Measurements from ENCODE around the gene CD3G.
"Not testable (repeated sequence)": the region's sequence is repeated elsewhere in the genome, so short reads cannot be mapped to it uniquely, and the experiment has no call there.

The CD3G gene

GRCh38 chr11:118306556-118306955 is 37.6 kb upstream of the CD3G start:
- H3K27ac ChIP-seq = no peak overlapping the region
- TF ChIP-seq ZFX (IDR thresholded peaks at IDR 0.05) (no peak), CTCF (conservative IDR thresholded peaks at IDR 0.05) (no peak)

- not testable (repeated sequence) for H3K27ac ChIP-seq
These were observed 35.1 kb upstream of the CD3G start for GRCh38 chr11:118308995-118309528.

- H3K27ac ChIP-seq = no peak overlapping the region
- TF ChIP-seq CTCF (conservative IDR thresholded peaks at IDR 0.05) = no peak
- no peak for TF ChIP-seq ZFX (IDR thresholded peaks at IDR 0.05)
These were observed 33.9 kb upstream of the CD3G start for GRCh38 chr11:118310271-118310670.

GRCh38 chr11:118310781-118311485 is 33.2 kb upstream of the CD3G start:
- no peak for TF ChIP-seq ZFX (IDR thresholded peaks at IDR 0.05)
- TF ChIP-seq CTCF (conservative IDR thresholded peaks at IDR 0.05) = no peak
- no peak overlapping the region for H3K27ac ChIP-seq

- TF ChIP-seq CTCF (conservative IDR thresholded peaks at IDR 0.05) = no peak
- no peak for TF ChIP-seq ZFX (IDR thresholded peaks at IDR 0.05)
- no peak overlapping the region for H3K27ac ChIP-seq
These were observed 32.6 kb upstream of the CD3G start for GRCh38 chr11:118311518-118311917.

GRCh38 chr11:118312328-118312727 is 31.8 kb upstream of the CD3G start:
- no peak overlapping the region for H3K27ac ChIP-seq

GRCh38 chr11:118313242-118313641 is 30.9 kb upstream of the CD3G start:
- no peak for TF ChIP-seq CTCF (conservative IDR thresholded peaks at IDR 0.05)
- no peak for TF ChIP-seq ZFX (IDR thresholded peaks at IDR 0.05)
- H3K27ac ChIP-seq = no peak overlapping the region

More at GRCh38 chr11:118312328-118312727, 31.8 kb upstream of the CD3G start:
- TF ChIP-seq CTCF (conservative IDR thresholded peaks at IDR 0.05) (no peak), ZFX (IDR thresholded peaks at IDR 0.05) (no peak)

- H3K27ac ChIP-seq = peak overlapping the region; percentile 21; the same call in 1 of the 2 replicates
- no peak for TF ChIP-seq CTCF (conservative IDR thresholded peaks at IDR 0.05)
- no peak for TF ChIP-seq ZFX (IDR thresholded peaks at IDR 0.05)
These were observed 29.1 kb upstream of the CD3G start for GRCh38 chr11:118314988-118315411.
